ENCODE measurements around the gene EPHA6.

Gene EPHA6

DNA sequence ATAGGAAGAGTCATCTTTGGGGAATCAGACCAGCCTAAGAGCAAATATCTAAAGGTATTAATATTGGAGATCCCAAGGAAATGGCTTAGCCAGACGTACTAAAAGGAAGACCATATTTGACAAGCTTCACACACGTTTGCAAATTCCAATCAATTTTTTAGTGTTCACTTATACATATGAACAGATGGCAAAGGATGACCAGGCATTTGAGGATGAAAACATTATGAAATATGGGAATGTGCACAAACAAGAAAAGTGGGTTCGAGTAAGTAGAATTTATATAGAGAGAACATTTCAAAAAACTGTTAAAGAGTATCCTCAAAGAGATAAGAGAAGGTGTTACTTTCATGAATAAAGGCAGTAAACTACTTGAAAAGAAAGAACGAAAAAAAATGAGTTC is 981.6 kb downstream of the EPHA6 start:
- H3K4me3 ChIP-seq (ENCODE audit: low read depth, low read length), result no peak overlapping the region
- DNase-seq (ENCODE audit: low read depth), result no peak
- TF ChIP-seq, protein P1, sequence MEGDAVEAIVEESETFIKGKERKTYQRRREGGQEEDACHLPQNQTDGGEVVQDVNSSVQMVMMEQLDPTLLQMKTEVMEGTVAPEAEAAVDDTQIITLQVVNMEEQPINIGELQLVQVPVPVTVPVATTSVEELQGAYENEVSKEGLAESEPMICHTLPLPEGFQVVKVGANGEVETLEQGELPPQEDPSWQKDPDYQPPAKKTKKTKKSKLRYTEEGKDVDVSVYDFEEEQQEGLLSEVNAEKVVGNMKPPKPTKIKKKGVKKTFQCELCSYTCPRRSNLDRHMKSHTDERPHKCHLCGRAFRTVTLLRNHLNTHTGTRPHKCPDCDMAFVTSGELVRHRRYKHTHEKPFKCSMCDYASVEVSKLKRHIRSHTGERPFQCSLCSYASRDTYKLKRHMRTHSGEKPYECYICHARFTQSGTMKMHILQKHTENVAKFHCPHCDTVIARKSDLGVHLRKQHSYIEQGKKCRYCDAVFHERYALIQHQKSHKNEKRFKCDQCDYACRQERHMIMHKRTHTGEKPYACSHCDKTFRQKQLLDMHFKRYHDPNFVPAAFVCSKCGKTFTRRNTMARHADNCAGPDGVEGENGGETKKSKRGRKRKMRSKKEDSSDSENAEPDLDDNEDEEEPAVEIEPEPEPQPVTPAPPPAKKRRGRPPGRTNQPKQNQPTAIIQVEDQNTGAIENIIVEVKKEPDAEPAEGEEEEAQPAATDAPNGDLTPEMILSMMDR (IDR thresholded peaks at IDR 0.05; ENCODE audit: insufficient read depth, low read depth, low read length, missing control alignments), result no peak

All from GM12865 (cell line).